ENCODE data around the gene PPP3R1.

Gene PPP3R1

DNA sequence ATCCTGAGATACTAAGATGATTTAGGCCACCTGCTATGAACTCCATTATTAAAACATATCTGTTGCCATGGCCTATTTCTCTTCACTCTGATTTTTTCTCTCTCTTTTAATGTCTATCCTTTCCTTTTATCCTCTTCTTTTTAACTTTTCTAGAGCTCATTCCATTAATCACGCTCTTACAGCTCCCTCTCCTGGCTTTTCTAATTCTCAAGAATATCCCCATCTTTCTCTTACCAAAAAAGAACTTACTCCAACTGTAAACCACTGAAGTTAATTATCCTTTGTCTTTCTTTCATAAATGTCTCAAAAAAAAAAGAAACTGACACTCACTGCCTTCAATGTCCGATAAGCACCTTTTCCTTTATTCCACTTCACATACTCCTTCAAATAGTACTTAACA is 7.9 kb downstream of the PPP3R1 start (continued):
- no peak for TF ChIP-seq ZNF571 (tag by site-specific recombination; IDR thresholded peaks at IDR 0.05)
- TF ChIP-seq ZNF416 (tag by site-specific recombination; IDR thresholded peaks at IDR 0.05) = no peak
- no peak for TF ChIP-seq SP2 (tag by site-specific recombination; IDR thresholded peaks at IDR 0.05)
- no peak for TF ChIP-seq ZNF629 (tag by site-specific recombination; IDR thresholded peaks at IDR 0.05)
- TF ChIP-seq ZBTB7A (tag by site-specific recombination; IDR thresholded peaks at IDR 0.05; ENCODE audit: low read depth) = no peak
- TF ChIP-seq, protein P1, sequence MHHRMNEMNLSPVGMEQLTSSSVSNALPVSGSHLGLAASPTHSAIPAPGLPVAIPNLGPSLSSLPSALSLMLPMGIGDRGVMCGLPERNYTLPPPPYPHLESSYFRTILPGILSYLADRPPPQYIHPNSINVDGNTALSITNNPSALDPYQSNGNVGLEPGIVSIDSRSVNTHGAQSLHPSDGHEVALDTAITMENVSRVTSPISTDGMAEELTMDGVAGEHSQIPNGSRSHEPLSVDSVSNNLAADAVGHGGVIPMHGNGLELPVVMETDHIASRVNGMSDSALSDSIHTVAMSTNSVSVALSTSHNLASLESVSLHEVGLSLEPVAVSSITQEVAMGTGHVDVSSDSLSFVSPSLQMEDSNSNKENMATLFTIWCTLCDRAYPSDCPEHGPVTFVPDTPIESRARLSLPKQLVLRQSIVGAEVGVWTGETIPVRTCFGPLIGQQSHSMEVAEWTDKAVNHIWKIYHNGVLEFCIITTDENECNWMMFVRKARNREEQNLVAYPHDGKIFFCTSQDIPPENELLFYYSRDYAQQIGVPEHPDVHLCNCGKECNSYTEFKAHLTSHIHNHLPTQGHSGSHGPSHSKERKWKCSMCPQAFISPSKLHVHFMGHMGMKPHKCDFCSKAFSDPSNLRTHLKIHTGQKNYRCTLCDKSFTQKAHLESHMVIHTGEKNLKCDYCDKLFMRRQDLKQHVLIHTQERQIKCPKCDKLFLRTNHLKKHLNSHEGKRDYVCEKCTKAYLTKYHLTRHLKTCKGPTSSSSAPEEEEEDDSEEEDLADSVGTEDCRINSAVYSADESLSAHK (tag by site-specific recombination; IDR thresholded peaks at IDR 0.05) = no peak
- TF ChIP-seq ZNF292 (tag by site-specific recombination; IDR thresholded peaks at IDR 0.05; ENCODE audit: borderline replicate concordance, low read depth) = no peak
- no peak for TF ChIP-seq KLF1 (tag by site-specific recombination; IDR thresholded peaks at IDR 0.05)
- no peak for TF ChIP-seq GLI2 (tag by site-specific recombination; IDR thresholded peaks at IDR 0.05; ENCODE audit: borderline replicate concordance, low read depth)
- TF ChIP-seq PRDM2 (tag by site-specific recombination; IDR thresholded peaks at IDR 0.05; ENCODE audit: borderline replicate concordance) = no peak

- Histone ChIP-seq H3K36me3 (ENCODE audit: control insufficient read depth in 2 of 2, insufficient read depth in 1 of 2, low read length in 2 of 2) (peaks cover 0 to 3% of the 10 kb centered on the region in 2 experiments; a peak in 1 of 3 replicates), H3K27ac (ENCODE audit: extremely low read depth, low read depth, low read length) (no peak overlapping the region), H3K4me1 (ENCODE audit: control insufficient read depth, insufficient read depth, low read length) (peaks cover 44% of the 10 kb centered on the region), H3K9me3 (ENCODE audit: control insufficient read depth, insufficient read depth, low read depth, low read length) (no peaks in the 10 kb centered on the region), H3K4me3 (ENCODE audit: low read depth, low read length) (no peak overlapping the region)
- POLR2A ChIA-PET = no interaction called here
- CTCF ChIA-PET = interaction anchor here (1.4 kb wide), 1 partner anchor 45 kb away, joined by 5 read pairs; no protein-coding TSS in a partner anchor
- TF ChIP-seq KLF1 (tag by site-specific recombination; IDR thresholded peaks at IDR 0.05) (no peak), ZNF423 (tag by site-specific recombination; IDR thresholded peaks at IDR 0.05) (no peak), KLF8 (tag by site-specific recombination; IDR thresholded peaks at IDR 0.05) (no peak)
Observed at GRCh38 chr2:68241732-68242131, 10.6 kb downstream of the PPP3R1 start.

DNA sequence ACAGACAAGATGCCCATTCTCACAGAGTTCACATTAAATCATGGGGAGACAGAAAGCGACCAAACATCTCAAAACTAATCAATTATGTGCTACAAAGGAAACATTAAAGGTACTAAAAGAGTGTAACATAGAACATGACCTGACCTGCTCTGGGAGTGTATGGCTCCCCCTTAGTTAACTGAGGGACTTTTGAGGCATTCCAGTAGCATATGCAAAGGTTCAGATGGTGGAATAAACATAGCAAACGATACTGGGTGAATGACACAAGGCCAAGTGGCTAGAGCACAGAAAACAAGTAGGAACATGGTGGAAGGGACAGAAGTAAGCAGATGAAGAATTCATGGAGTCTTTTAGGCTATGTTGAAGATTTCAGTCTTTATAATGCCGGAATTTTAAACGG is 11.9 kb downstream of the PPP3R1 start:
- peaks cover 0 to 3% of the 10 kb centered on the region in 2 experiments; a peak in 1 of 3 replicates for H3K36me3 ChIP-seq (ENCODE audit: control insufficient read depth in 2 of 2, insufficient read depth in 1 of 2, low read length in 2 of 2)
- CTCF ChIA-PET = interaction anchor here (0.9 kb wide), 1 partner anchor 15 kb away, joined by 3 read pairs; no protein-coding TSS in a partner anchor
- peaks cover 49% of the 10 kb centered on the region for H3K4me1 ChIP-seq (ENCODE audit: control insufficient read depth, insufficient read depth, low read length)
- H3K4me3 ChIP-seq (ENCODE audit: low read depth, low read length) = no peak overlapping the region
- no peak overlapping the region for H3K27ac ChIP-seq (ENCODE audit: extremely low read depth, low read depth, low read length)
- H3K9me3 ChIP-seq (ENCODE audit: control insufficient read depth, insufficient read depth, low read depth, low read length) = no peaks in the 10 kb centered on the region
- TF ChIP-seq BCL11B (tag by site-specific recombination; IDR thresholded peaks at IDR 0.05; ENCODE audit: low read depth) (no peak), ZBTB8A (tag by site-specific recombination; IDR thresholded peaks at IDR 0.05) (no peak), HOXC10 (CRISPR knock-in tag; IDR thresholded peaks at IDR 0.05) (no peak), ZFHX2 (tag by site-specific recombination; conservative IDR thresholded peaks at IDR 0.05) (no peak), ZNF184 (tag by site-specific recombination; IDR thresholded peaks at IDR 0.05) (no peak)
- POLR2A ChIA-PET = no interaction called here
